ENCODE data around the gene FARP1.

GRCh38 chr13:98368019-98368418, 225.1 kb downstream of the FARP1 start:
- TF ChIP-seq EZH2 (IDR thresholded peaks at IDR 0.05) (no peak), POLR2AphosphoS5 (IDR thresholded peaks at IDR 0.05; ENCODE audit: borderline replicate concordance, low read depth, low read length) (no peak)

Measured in SK-N-MC (cell line).